IMR-90 (cell line): Measurements from ENCODE around the gene TNRC6B.

Experiments used
- CTCF ChIP-seq: conservative IDR thresholded peaks from 2 replicates; pipeline ENCODE4 v1.5.1; 2012; ENCODE audit warnings: mild to moderate bottlenecking, low read depth, low read length, improper control_type of control experiment
- MAZ ChIP-seq: IDR thresholded peaks from 2 replicates; pipeline ENCODE4 v1.6.1; 2012; ENCODE audit warnings: low read depth, mild to moderate bottlenecking, low read length, improper control_type of control experiment, moderate library complexity, borderline replicate concordance
- POLR2A ChIP-seq: IDR thresholded peaks from 2 replicates; pipeline ENCODE4 v1.6.1; 2012; ENCODE audit warnings: mild to moderate bottlenecking, low read depth, low read length
- RCOR1 ChIP-seq: IDR thresholded peaks from 2 replicates; pipeline ENCODE4 v1.6.1; 2012; ENCODE audit warnings: mild to moderate bottlenecking, low read length, improper control_type of control experiment; ENCODE audit not compliant: insufficient replicate concordance
- RFX5 ChIP-seq: IDR thresholded peaks from 2 replicates; pipeline ENCODE4 v1.8.0; 2012; ENCODE audit warnings: low read depth, mild to moderate bottlenecking, low read length, moderate library complexity

- no peak for TF ChIP-seq CTCF
- TF ChIP-seq POLR2A, result no peak
- no peak for TF ChIP-seq RFX5
- no peak for TF ChIP-seq MAZ
- TF ChIP-seq RCOR1, result no peak
Measured at GRCh38 chr22:40334899-40335298, 157.2 kb downstream of the TNRC6B start.
